Suprapubic skin (tissue), 3 donors: ENCODE results near the gene LAMA3.

Source experiments
- CTCF ChIP-seq, 2 donors: fragments of 200-600 bp in 1 of 2; fragments of 450-650 bp in 1 of 2; sonication (generic) in 1 of 2; IDR thresholded peaks; one replicate each; pipeline ENCODE4 v1.5.1; 2016 to 2019; ENCODE audit warnings: antibody characterized with exemption in 2 of 2, mild to moderate bottlenecking in 1 of 2, moderate library complexity in 1 of 2
- POLR2A ChIP-seq, 2 donors: fragments of 450-650 bp; IDR thresholded peaks; one replicate each; pipeline ENCODE4 v1.6.1; 2017; ENCODE audit warnings: antibody characterized with exemption in 2 of 2, mild to moderate bottlenecking in 2 of 2, moderate library complexity in 2 of 2

- TF ChIP-seq CTCF (IDR thresholded peaks at IDR 0.05): no peak
- no peak for TF ChIP-seq POLR2A (IDR thresholded peaks at IDR 0.05)
Observed at GRCh38 chr18:23982155-23983079, 293.2 kb downstream of the LAMA3 start.
